HCT116 (cell line): ENCODE data around the gene KLK11. TPM values are rescaled to one million over a fixed set of nuclear protein-coding genes. Genes with fewer than 3 reads are reported as not detected.

Experiments used
- ATAC-seq: fragments of 200-7000 bp; cut with Tn5 transposase; 2 replicates; pipeline ENCODE4 v1.9.1; 2020; ENCODE audit warnings: mild to moderate bottlenecking, moderate library complexity
- BruUV-seq: library from RNA; stranded (reverse); fragments of 400-500 nt; replicated peaks from 2 replicates; lab custom pipeline; 2021; lab: Mats Ljungman, UMichigan
- CTCF ChIA-PET: fragments of 300-600 bp; sonication (Branson Sonifier 250); formaldehyde crosslinking; loops from one replicate; lab custom pipeline; 2021; ENCODE audit warnings: antibody characterized with exemption; lab: Charles Lee
- POLR2A ChIA-PET: fragments of 300-600, 350-600 bp; sonication (Branson Sonifier 250); formaldehyde crosslinking; loops from one replicate; lab custom pipeline; 2021; ENCODE audit warnings: antibody characterized with exemption; lab: Charles Lee
- RAD21 ChIA-PET, 2 experiments: fragments of 300-600 bp; sonication (Branson Sonifier 250); formaldehyde crosslinking; loops; one replicate each; lab custom pipeline; 2023; ENCODE audit warnings: low total read pairs in 2 of 2; ENCODE audit not compliant: uncharacterized antibody in 2 of 2, unreplicated experiment in 2 of 2, low non-redundant PET in 1 of 2; lab: Charles Lee
- DNase-seq: peaks from one replicate; pipeline ENCODE4 v3.0.0-alpha.2; 2010; ENCODE audit warnings: low read depth, low spot score
- H2AFZ ChIP-seq: fragments of 200-600 bp; shearing (Covaris generic), sonication (generic); 2 replicates; pipeline ENCODE4 v1.6.1; 2017; ENCODE audit warnings: low read depth, mixed run types, mixed read lengths, antibody characterized with exemption, low read length; ENCODE audit not compliant: poor library complexity, severe bottlenecking
- H3K27ac ChIP-seq: 2 replicates; pipeline ENCODE4 v1.5.1; 2012; ENCODE audit warnings: low read depth, low read length
- H3K27me3 ChIP-seq: fragments of 200-600 bp; sonication (generic); 2 replicates; pipeline ENCODE4 v1.6.1; 2016; ENCODE audit warnings: mixed run types, low read length, mixed read lengths; ENCODE audit not compliant: insufficient read depth
- H3K36me3 ChIP-seq, 2 experiments: fragments of 200-500 bp in 1 of 2; fragments of 200-600 bp in 1 of 2; sonication (Bioruptor generic) in 1 of 2; sonication (generic) in 1 of 2; 2 replicates each; pipeline versions ENCODE4 v1.5.1 to v1.6.1; 2014 to 2016; ENCODE audit warnings: low read length in 2 of 2, inconsistent platforms in 1 of 2, mixed read lengths in 1 of 2, mixed run types in 1 of 2; ENCODE audit not compliant: insufficient read depth in 2 of 2, control insufficient read depth in 1 of 2
- H3K4me1 ChIP-seq, 2 experiments: fragments of 200-600 bp in 1 of 2; sonication (generic) in 1 of 2; 2 replicates each; pipeline versions ENCODE4 v1.5.1 to v1.6.1; 2012 to 2017; ENCODE audit warnings: low read length in 2 of 2, inconsistent platforms in 1 of 2, mild to moderate bottlenecking in 1 of 2, mixed read lengths in 1 of 2, mixed run types in 1 of 2, moderate library complexity in 1 of 2; ENCODE audit not compliant: insufficient read depth in 2 of 2, control insufficient read depth in 1 of 2
- H3K4me2 ChIP-seq: fragments of 200-600 bp; sonication (generic); 2 replicates; pipeline ENCODE4 v1.6.1; 2017; ENCODE audit warnings: mixed run types, low read length, mixed read lengths
- H3K4me3 ChIP-seq, 2 experiments: fragments of 200-600 bp in 1 of 2; sonication (generic) in 1 of 2; replicated peaks in 1 of 2; 2 replicates each; pipeline ENCODE4 v1.5.1; 2011 to 2016; ENCODE audit warnings: low read length in 2 of 2, control low read depth in 1 of 2, low read depth in 1 of 2, mild to moderate bottlenecking in 1 of 2, mixed read lengths in 1 of 2, mixed run types in 1 of 2
- H3K79me2 ChIP-seq: fragments of 200-600 bp; sonication (generic); 2 replicates; pipeline ENCODE4 v1.6.1; 2017; ENCODE audit warnings: mild to moderate bottlenecking, mixed run types, low read length, moderate library complexity, mixed read lengths; ENCODE audit not compliant: insufficient read depth
- H3K9ac ChIP-seq: fragments of 200-600 bp; sonication (generic); 2 replicates; pipeline ENCODE4 v1.6.1; 2016; ENCODE audit warnings: low read length, mixed read lengths
- H3K9me2 ChIP-seq: fragments of 200-600 bp; sonication (generic), shearing (Covaris generic); 2 replicates; pipeline ENCODE4 v1.6.1; 2017; ENCODE audit warnings: mixed run types, mild to moderate bottlenecking, moderate library complexity; ENCODE audit not compliant: insufficient read depth
- H3K9me3 ChIP-seq, 2 experiments: fragments of 200-500 bp in 1 of 2; fragments of 200-600 bp in 1 of 2; sonication (Bioruptor generic) in 1 of 2; sonication (generic) in 1 of 2; 2 replicates each; pipeline ENCODE4 v1.6.1; 2014 to 2017; ENCODE audit warnings: low read length in 2 of 2, mixed read lengths in 2 of 2, inconsistent platforms in 1 of 2, low read depth in 1 of 2, mild to moderate bottlenecking in 1 of 2, mixed run types in 1 of 2, moderate library complexity in 1 of 2; ENCODE audit not compliant: control insufficient read depth in 1 of 2, insufficient read depth in 1 of 2
- H4K20me1 ChIP-seq: fragments of 200-600 bp; sonication (generic), shearing (Covaris generic); 2 replicates; pipeline ENCODE4 v1.6.1; 2017; ENCODE audit warnings: mixed run types, mild to moderate bottlenecking, moderate library complexity; ENCODE audit not compliant: insufficient read depth
- CEBPB ChIP-seq: IDR thresholded peaks from 2 replicates; pipeline ENCODE4 v1.6.1; 2012; ENCODE audit warnings: low read depth
- EGR1 ChIP-seq: IDR thresholded peaks from 2 replicates; pipeline ENCODE4 v1.6.1; 2012; ENCODE audit warnings: low read depth
- ELF1 ChIP-seq: IDR thresholded peaks from 2 replicates; pipeline ENCODE4 v1.6.1; 2012; ENCODE audit warnings: low read depth, borderline replicate concordance
- EZH2 ChIP-seq: fragments of 200-600 bp; sonication (generic); IDR thresholded peaks from 2 replicates; pipeline ENCODE4 v1.6.1; 2017; ENCODE audit warnings: antibody characterized with exemption, mixed run types
- EZH2phosphoT487 ChIP-seq: fragments of 200-600 bp; IDR thresholded peaks from 2 replicates; pipeline ENCODE4 v1.6.1; 2018; ENCODE audit warnings: antibody characterized with exemption, borderline replicate concordance
- FOSL1 ChIP-seq: IDR thresholded peaks from 2 replicates; pipeline ENCODE4 v1.6.1; 2012; ENCODE audit warnings: low read depth
- JUND ChIP-seq: IDR thresholded peaks from 2 replicates; pipeline ENCODE4 v1.6.1; 2012
- POLR2A ChIP-seq: IDR thresholded peaks from 2 replicates; pipeline ENCODE4 v1.7.0; 2011; ENCODE audit warnings: borderline replicate concordance; ENCODE audit not compliant: insufficient read depth, insufficient read length; ENCODE audit errors: extremely low read depth
- POLR2AphosphoS5 ChIP-seq: IDR thresholded peaks from 2 replicates; pipeline ENCODE4 v1.6.1; 2011; ENCODE audit warnings: mild to moderate bottlenecking, low read depth, low read length, moderate library complexity
- RAD21 ChIP-seq: IDR thresholded peaks from 2 replicates; pipeline ENCODE4 v1.6.1; 2012; ENCODE audit warnings: low read depth, mild to moderate bottlenecking
- SP1 ChIP-seq: IDR thresholded peaks from 2 replicates; pipeline ENCODE4 v1.6.1; 2012; ENCODE audit warnings: low read depth
- SRF ChIP-seq: IDR thresholded peaks from 2 replicates; pipeline ENCODE4 v1.6.1; 2012; ENCODE audit warnings: low read depth
- TCF7L2 ChIP-seq: IDR thresholded peaks from 2 replicates; pipeline ENCODE4 v1.7.0; 2011; ENCODE audit warnings: borderline replicate concordance, inconsistent platforms; ENCODE audit not compliant: insufficient read depth, insufficient read length; ENCODE audit errors: extremely low read depth
- YY1 ChIP-seq: IDR thresholded peaks from 2 replicates; pipeline ENCODE4 v1.6.1; 2011; ENCODE audit warnings: low read length, low read depth, moderate library complexity, mild to moderate bottlenecking; ENCODE audit not compliant: insufficient replicate concordance; ENCODE audit errors: extremely low read depth
- ZFX ChIP-seq: fragments of 450-650 bp; IDR thresholded peaks from 2 replicates; pipeline ENCODE4 v1.6.1; 2017
- ZNF274 ChIP-seq: fragments of 200-500 bp; sonication (Bioruptor generic); IDR thresholded peaks from 2 replicates; pipeline ENCODE4 v1.6.1; 2014; ENCODE audit warnings: mild to moderate bottlenecking, low read depth, low read length, inconsistent platforms
- intact Hi-C: fragments of 100-400 bp; cut with micrococcal nuclease; formaldehyde crosslinking; loops from 2 replicates; pipeline ENCODE4 v1.10.0; 2022
- total RNA-seq: library from RNA; stranded (reverse); gene quantifications from one replicate; pipeline ENCODE4 v1.2.1, GENCODE V29; 2021; ENCODE audit not compliant: unreplicated experiment
- TF ChIP-seq, protein P1 (sequence below), 3 experiments: fragments of 200-600 bp in 1 of 3; sonication (generic) in 1 of 3; IDR thresholded peaks in 2 of 3; conservative IDR thresholded peaks in 1 of 3; 2 replicates each; pipeline ENCODE4 v1.5.1; 2012 to 2017; ENCODE audit warnings: low read depth in 2 of 3, low read length in 2 of 3, antibody characterized with exemption in 1 of 3, borderline replicate concordance in 1 of 3, control low read depth in 1 of 3, mild to moderate bottlenecking in 1 of 3, mixed read lengths in 1 of 3, mixed run types in 1 of 3, moderate library complexity in 1 of 3; ENCODE audit not compliant: insufficient read depth in 1 of 3
- TF ChIP-seq, protein P2 (sequence below): IDR thresholded peaks from 2 replicates; pipeline ENCODE4 v1.6.1; 2011; ENCODE audit warnings: mild to moderate bottlenecking, low read length, moderate library complexity; ENCODE audit not compliant: insufficient replicate concordance; ENCODE audit errors: extremely low read depth
- TF ChIP-seq, protein P3 (sequence below): IDR thresholded peaks from 2 replicates; pipeline ENCODE4 v1.6.1; 2012; ENCODE audit warnings: low read depth
- TF ChIP-seq, protein P4 (sequence below): IDR thresholded peaks from 2 replicates; pipeline ENCODE4 v1.6.1; 2012

Gene KLK11
- total RNA-seq, 1 experiment from 2014 or later = not detected

DNA sequence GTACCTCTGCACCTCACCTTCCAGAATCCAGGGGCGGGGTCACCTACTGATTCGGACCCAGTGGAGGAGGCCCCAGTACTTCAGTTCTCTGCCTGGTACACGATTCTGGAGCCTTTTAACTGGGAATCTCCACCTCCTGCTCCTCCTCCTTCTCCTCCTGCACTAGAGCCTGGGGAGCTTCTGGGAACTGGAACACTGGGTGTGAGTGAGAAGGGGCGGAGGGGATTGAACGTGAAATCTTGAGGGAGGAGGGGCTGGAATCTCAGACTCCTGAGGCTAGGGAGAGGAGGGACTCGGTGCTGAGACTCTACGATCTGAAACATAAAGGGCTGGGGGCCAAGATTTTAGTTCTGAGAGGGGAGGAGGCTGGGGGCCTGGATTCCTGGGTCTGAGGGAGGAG lies 24.9 kb downstream of the KLK11 start, which contains the start of gene KLK8:
Gene KLK8 (minus strand): TSS at position 90 of the 400 bp plus-strand sequence. CDS start 437 bp downstream, outside the sequence.
- no peak within 1 kb of the TSS for H2AFZ ChIP-seq
- no peaks in the 10 kb centered on the region for H3K9me3 ChIP-seq
- ChIA-PET CTCF (interaction anchor here (1.0 to 3.4 kb wide), 7 partner anchors 13 to 298 kb away, joined by 3 to 71 read pairs (median 3); partner anchors contain the start of gene KLK10), POLR2A (interaction anchor here (0.6 to 2.6 kb wide), 8 partner anchors 9 to 68 kb away, joined by 3 to 49 read pairs (median 4); partner anchors contain the start of genes KLK10, KLK6 and KLK7), RAD21 (interaction anchor here in 1 of 2 experiments (2.1 kb wide), 1 partner anchor 16 kb away, joined by 14 read pairs; no protein-coding TSS in a partner anchor)
- TF ChIP-seq SRF (no peak), ZFX (no peak), CEBPB (no peak), EZH2phosphoT487 (no peak), POLR2AphosphoS5 (no peak; the same call in 1 of the 2 replicates), YY1 (no peak), RAD21 (no peak), ZNF274 (no peak), JUND (no peak), POLR2A (no peak), FOSL1 (no peak), EGR1 (no peak), ELF1 (no peak), SP1 (no peak), TCF7L2 (no peak), EZH2 (no peak)
- TF ChIP-seq, protein P1, sequence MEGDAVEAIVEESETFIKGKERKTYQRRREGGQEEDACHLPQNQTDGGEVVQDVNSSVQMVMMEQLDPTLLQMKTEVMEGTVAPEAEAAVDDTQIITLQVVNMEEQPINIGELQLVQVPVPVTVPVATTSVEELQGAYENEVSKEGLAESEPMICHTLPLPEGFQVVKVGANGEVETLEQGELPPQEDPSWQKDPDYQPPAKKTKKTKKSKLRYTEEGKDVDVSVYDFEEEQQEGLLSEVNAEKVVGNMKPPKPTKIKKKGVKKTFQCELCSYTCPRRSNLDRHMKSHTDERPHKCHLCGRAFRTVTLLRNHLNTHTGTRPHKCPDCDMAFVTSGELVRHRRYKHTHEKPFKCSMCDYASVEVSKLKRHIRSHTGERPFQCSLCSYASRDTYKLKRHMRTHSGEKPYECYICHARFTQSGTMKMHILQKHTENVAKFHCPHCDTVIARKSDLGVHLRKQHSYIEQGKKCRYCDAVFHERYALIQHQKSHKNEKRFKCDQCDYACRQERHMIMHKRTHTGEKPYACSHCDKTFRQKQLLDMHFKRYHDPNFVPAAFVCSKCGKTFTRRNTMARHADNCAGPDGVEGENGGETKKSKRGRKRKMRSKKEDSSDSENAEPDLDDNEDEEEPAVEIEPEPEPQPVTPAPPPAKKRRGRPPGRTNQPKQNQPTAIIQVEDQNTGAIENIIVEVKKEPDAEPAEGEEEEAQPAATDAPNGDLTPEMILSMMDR (IDR thresholded peaks at IDR 0.05 in 2 of 3, conservative IDR thresholded peaks at IDR 0.05 in 1 of 3; ENCODE audit: borderline replicate concordance in 1 of 3, insufficient read depth in 1 of 3, low read depth in 2 of 3, low read length in 2 of 3) = no peak
- TF ChIP-seq, protein P2, sequence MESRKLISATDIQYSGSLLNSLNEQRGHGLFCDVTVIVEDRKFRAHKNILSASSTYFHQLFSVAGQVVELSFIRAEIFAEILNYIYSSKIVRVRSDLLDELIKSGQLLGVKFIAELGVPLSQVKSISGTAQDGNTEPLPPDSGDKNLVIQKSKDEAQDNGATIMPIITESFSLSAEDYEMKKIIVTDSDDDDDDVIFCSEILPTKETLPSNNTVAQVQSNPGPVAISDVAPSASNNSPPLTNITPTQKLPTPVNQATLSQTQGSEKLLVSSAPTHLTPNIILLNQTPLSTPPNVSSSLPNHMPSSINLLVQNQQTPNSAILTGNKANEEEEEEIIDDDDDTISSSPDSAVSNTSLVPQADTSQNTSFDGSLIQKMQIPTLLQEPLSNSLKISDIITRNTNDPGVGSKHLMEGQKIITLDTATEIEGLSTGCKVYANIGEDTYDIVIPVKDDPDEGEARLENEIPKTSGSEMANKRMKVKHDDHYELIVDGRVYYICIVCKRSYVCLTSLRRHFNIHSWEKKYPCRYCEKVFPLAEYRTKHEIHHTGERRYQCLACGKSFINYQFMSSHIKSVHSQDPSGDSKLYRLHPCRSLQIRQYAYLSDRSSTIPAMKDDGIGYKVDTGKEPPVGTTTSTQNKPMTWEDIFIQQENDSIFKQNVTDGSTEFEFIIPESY = no peak
- TF ChIP-seq, protein P3, sequence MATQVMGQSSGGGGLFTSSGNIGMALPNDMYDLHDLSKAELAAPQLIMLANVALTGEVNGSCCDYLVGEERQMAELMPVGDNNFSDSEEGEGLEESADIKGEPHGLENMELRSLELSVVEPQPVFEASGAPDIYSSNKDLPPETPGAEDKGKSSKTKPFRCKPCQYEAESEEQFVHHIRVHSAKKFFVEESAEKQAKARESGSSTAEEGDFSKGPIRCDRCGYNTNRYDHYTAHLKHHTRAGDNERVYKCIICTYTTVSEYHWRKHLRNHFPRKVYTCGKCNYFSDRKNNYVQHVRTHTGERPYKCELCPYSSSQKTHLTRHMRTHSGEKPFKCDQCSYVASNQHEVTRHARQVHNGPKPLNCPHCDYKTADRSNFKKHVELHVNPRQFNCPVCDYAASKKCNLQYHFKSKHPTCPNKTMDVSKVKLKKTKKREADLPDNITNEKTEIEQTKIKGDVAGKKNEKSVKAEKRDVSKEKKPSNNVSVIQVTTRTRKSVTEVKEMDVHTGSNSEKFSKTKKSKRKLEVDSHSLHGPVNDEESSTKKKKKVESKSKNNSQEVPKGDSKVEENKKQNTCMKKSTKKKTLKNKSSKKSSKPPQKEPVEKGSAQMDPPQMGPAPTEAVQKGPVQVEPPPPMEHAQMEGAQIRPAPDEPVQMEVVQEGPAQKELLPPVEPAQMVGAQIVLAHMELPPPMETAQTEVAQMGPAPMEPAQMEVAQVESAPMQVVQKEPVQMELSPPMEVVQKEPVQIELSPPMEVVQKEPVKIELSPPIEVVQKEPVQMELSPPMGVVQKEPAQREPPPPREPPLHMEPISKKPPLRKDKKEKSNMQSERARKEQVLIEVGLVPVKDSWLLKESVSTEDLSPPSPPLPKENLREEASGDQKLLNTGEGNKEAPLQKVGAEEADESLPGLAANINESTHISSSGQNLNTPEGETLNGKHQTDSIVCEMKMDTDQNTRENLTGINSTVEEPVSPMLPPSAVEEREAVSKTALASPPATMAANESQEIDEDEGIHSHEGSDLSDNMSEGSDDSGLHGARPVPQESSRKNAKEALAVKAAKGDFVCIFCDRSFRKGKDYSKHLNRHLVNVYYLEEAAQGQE = no peak
- TF ChIP-seq, protein P4, sequence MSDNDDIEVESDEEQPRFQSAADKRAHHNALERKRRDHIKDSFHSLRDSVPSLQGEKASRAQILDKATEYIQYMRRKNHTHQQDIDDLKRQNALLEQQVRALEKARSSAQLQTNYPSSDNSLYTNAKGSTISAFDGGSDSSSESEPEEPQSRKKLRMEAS = no peak
- ATAC-seq (peak; percentile 61), DNase-seq (no peak)
- intact Hi-C loops = loop anchor here (2.0 to 5.0 kb wide), 2 partner anchors 34 to 69 kb away; partner anchors contain the start of gene KLK6
- H3K4me1 ChIP-seq = peaks cover 16 to 36% of the 10 kb centered on the region in 2 experiments
- no peaks in the 10 kb centered on the region for H4K20me1 ChIP-seq
- peaks cover 0 to 6% of the 10 kb centered on the region in 2 experiments; a peak in 1 of 4 replicates for H3K36me3 ChIP-seq
- peak within 1 kb of the TSS; percentile 77 for H3K27ac ChIP-seq
- peaks cover 11% of the 10 kb centered on the region; the same call in 1 of the 2 replicates for H3K79me2 ChIP-seq
- peak within 1 kb of the TSS; percentile 100 for H3K4me2 ChIP-seq
- peak within 1 kb of the TSS; percentile 78 to 88 for H3K4me3 ChIP-seq
- peak within 1 kb of the TSS; percentile 91 for H3K9ac ChIP-seq
- no TSS peak for BruUV-seq
- H3K9me2 ChIP-seq = no peaks in the 10 kb centered on the region
- H3K27me3 ChIP-seq = no peaks in the 10 kb centered on the region
